HFFc6 (cell line): Measurements from ENCODE around the gene ACTR1A. TPM values are rescaled to one million over a fixed set of nuclear protein-coding genes. Genes with fewer than 3 reads are reported as not detected.

Experiments
- DNase-seq: peaks from one replicate; pipeline ENCODE4 v3.0.0-alpha.2; 2018
- H3K27ac Mint-ChIP-seq: 2 replicates; pipeline ENCODE4 v1.8.0; 2020; ENCODE audit warnings: mild to moderate bottlenecking, mixed read lengths
- H3K27me3 Mint-ChIP-seq: 2 replicates; pipeline ENCODE4 v1.8.0; 2021; ENCODE audit warnings: mild to moderate bottlenecking, moderate library complexity, mixed read lengths; ENCODE audit not compliant: insufficient read depth
- H3K36me3 Mint-ChIP-seq: 2 replicates; pipeline ENCODE4 v1.8.0; 2021; ENCODE audit warnings: low read depth, mixed read lengths
- H3K4me1 Mint-ChIP-seq: 2 replicates; pipeline ENCODE4 v1.8.0; 2020; ENCODE audit warnings: low read depth, mixed read lengths
- H3K4me3 Mint-ChIP-seq: 2 replicates; pipeline ENCODE4 v1.8.0; 2020; ENCODE audit warnings: mild to moderate bottlenecking, moderate library complexity, mixed read lengths
- H3K9me3 Mint-ChIP-seq: 2 replicates; pipeline ENCODE4 v1.8.0; 2020; ENCODE audit warnings: mild to moderate bottlenecking, mixed read lengths
- CTCF ChIP-seq: fragments of 200-600 bp; sonication (generic); IDR thresholded peaks from 2 replicates; pipeline ENCODE4 v1.5.0; 2021; ENCODE audit warnings: antibody characterized with exemption, mild to moderate bottlenecking
- total RNA-seq, 6 experiments: library from RNA; stranded (reverse); fragmentation: NEBNext Ultra II Directional; extraction: Animal tissue kit (Norgen Biotek cat#: 25700); gene quantifications; 2 replicates in 1 of 6; 3 replicates in 5 of 6; pipeline ENCODE4 v1.2.3, GENCODE V29; 2021

Gene ACTR1A
- total RNA-seq, 6 experiments from 2014 or later: 125 to 175 (median 152) TPM

- Mint-ChIP-seq H3K27ac (no peak overlapping the region), H3K27me3 (no peaks in the 10 kb centered on the region; the same call in 1 of the 2 replicates), H3K9me3 (no peaks in the 10 kb centered on the region), H3K4me1 (peaks cover 14% of the 10 kb centered on the region), H3K4me3 (no peak overlapping the region), H3K36me3 (peaks cover 3% of the 10 kb centered on the region; the same call in 1 of the 2 replicates)
- no peak for TF ChIP-seq CTCF
- no peak for DNase-seq
Observed at GRCh38 chr10:102492344-102492939, 10.1 kb downstream of the ACTR1A start.

- H3K27me3 Mint-ChIP-seq: no peaks in the 10 kb centered on the region; the same call in 1 of the 2 replicates
Observed at GRCh38 chr10:102491136-102491535, 11.4 kb downstream of the ACTR1A start.

GRCh38 chr10:102485093-102485784, 17.3 kb downstream of the ACTR1A start:
- no peak for DNase-seq
- Mint-ChIP-seq H3K27me3 (no peaks in the 10 kb centered on the region; the same call in none of the 2 replicates), H3K27ac (no peak overlapping the region), H3K4me1 (no peaks in the 10 kb centered on the region), H3K36me3 (peaks cover 14% of the 10 kb centered on the region; the same call in 1 of the 2 replicates), H3K9me3 (no peaks in the 10 kb centered on the region), H3K4me3 (no peak overlapping the region)
- TF ChIP-seq CTCF: no peak

More at GRCh38 chr10:102491136-102491535, 11.4 kb downstream of the ACTR1A start:
- Mint-ChIP-seq H3K36me3 (peaks cover 3% of the 10 kb centered on the region; the same call in 1 of the 2 replicates), H3K9me3 (no peaks in the 10 kb centered on the region), H3K4me3 (no peak overlapping the region), H3K4me1 (peaks cover 14% of the 10 kb centered on the region), H3K27ac (no peak overlapping the region)
- TF ChIP-seq CTCF: no peak
- no peak for DNase-seq

- H3K27ac Mint-ChIP-seq: no peak overlapping the region
- no peaks in the 10 kb centered on the region; the same call in none of the 2 replicates for H3K27me3 Mint-ChIP-seq
- no peaks in the 10 kb centered on the region for H3K9me3 Mint-ChIP-seq
- H3K36me3 Mint-ChIP-seq: peaks cover 16% of the 10 kb centered on the region; the same call in 1 of the 2 replicates
- TF ChIP-seq CTCF: no peak
- H3K4me1 Mint-ChIP-seq: no peaks in the 10 kb centered on the region
- H3K4me3 Mint-ChIP-seq: no peak overlapping the region
- DNase-seq: no peak
Observed at GRCh38 chr10:102484021-102484420, 18.5 kb downstream of the ACTR1A start.

GRCh38 chr10:102480396-102480795, 22.1 kb downstream of the ACTR1A start:
- no peaks in the 10 kb centered on the region for H3K9me3 Mint-ChIP-seq

More at GRCh38 chr10:102480396-102480795, 22.1 kb downstream of the ACTR1A start:
- Mint-ChIP-seq H3K36me3 (peaks cover 11% of the 10 kb centered on the region; the same call in 1 of the 2 replicates), H3K27ac (no peak overlapping the region), H3K4me3 (no peak overlapping the region), H3K27me3 (no peaks in the 10 kb centered on the region; the same call in none of the 2 replicates), H3K4me1 (no peaks in the 10 kb centered on the region)
- TF ChIP-seq CTCF: no peak
- DNase-seq: no peak
